NT2/D1 (cell line): ENCODE data around the gene RNF114.

Experiments used
- DNase-seq: peaks from one replicate; pipeline ENCODE4 v3.0.0-alpha.2; 2011; ENCODE audit warnings: low read depth, low spot score
- H3K27me3 ChIP-seq: 2 replicates; pipeline ENCODE4 v1.6.0; 2011; ENCODE audit warnings: mild to moderate bottlenecking; ENCODE audit not compliant: insufficient read length, insufficient read depth
- H3K36me3 ChIP-seq: 2 replicates; pipeline ENCODE4 v1.6.1; 2011; ENCODE audit warnings: mild to moderate bottlenecking, low read length, mixed read lengths; ENCODE audit not compliant: insufficient read depth, insufficient read length
- H3K4me1 ChIP-seq: 2 replicates; pipeline ENCODE4 v1.5.1; 2011; ENCODE audit not compliant: insufficient read depth, insufficient read length
- H3K4me3 ChIP-seq: 2 replicates; pipeline ENCODE4 v1.5.1; 2011; ENCODE audit warnings: low read depth; ENCODE audit not compliant: insufficient read length
- H3K9ac ChIP-seq: 2 replicates; pipeline ENCODE4 v1.6.0; 2011; ENCODE audit warnings: low read depth; ENCODE audit not compliant: insufficient read length
- H3K9me3 ChIP-seq: 2 replicates; pipeline ENCODE4 v1.5.1; 2011; ENCODE audit warnings: mild to moderate bottlenecking, low read length; ENCODE audit not compliant: insufficient read depth
- SUZ12 ChIP-seq: IDR thresholded peaks from 2 replicates; pipeline ENCODE4 v1.6.1; 2011; ENCODE audit not compliant: insufficient read length, insufficient read depth; ENCODE audit errors: extremely low read depth
- YY1 ChIP-seq: IDR thresholded peaks from 2 replicates; pipeline ENCODE4 v1.6.1; 2011; ENCODE audit not compliant: insufficient read length, insufficient read depth
- ZNF274 ChIP-seq: IDR thresholded peaks from 2 replicates; pipeline ENCODE4 v1.6.1; 2011; ENCODE audit warnings: mild to moderate bottlenecking, low read depth, low read length

Gene RNF114

GRCh38 chr20:50001784-50002311 is 65.7 kb downstream of the RNF114 start:
- H3K4me1 ChIP-seq = peaks cover 10% of the 10 kb centered on the region
- H3K27me3 ChIP-seq = no peaks in the 10 kb centered on the region
- no peak overlapping the region for H3K9ac ChIP-seq
- no peak for DNase-seq
- H3K36me3 ChIP-seq = no peaks in the 10 kb centered on the region
- no peak overlapping the region for H3K4me3 ChIP-seq
- H3K9me3 ChIP-seq = no peaks in the 10 kb centered on the region
- TF ChIP-seq SUZ12 = no peak
- TF ChIP-seq YY1 = no peak
- no peak for TF ChIP-seq ZNF274

GRCh38 chr20:50003253-50003656 is 67.1 kb downstream of the RNF114 start:
- TF ChIP-seq YY1 (no peak), SUZ12 (no peak), ZNF274 (no peak)
- Histone ChIP-seq H3K27me3 (no peaks in the 10 kb centered on the region), H3K9me3 (no peaks in the 10 kb centered on the region), H3K4me3 (no peak overlapping the region), H3K36me3 (no peaks in the 10 kb centered on the region), H3K4me1 (peaks cover 9% of the 10 kb centered on the region), H3K9ac (no peak overlapping the region)
- no peak for DNase-seq
